Transverse colon (tissue), 4 donors: ENCODE measurements around the gene CD164.

Experiments used
- CTCF ChIP-seq, 5 experiments: fragments of 200-600 bp in 3 of 5; fragments of 450-650 bp in 2 of 5; sonication (generic) in 3 of 5; IDR thresholded peaks; 1 replicate in 2 of 5; 2 replicates in 3 of 5; pipeline ENCODE4 v1.5.1; 2016 to 2017; ENCODE audit warnings: antibody characterized with exemption in 5 of 5, inconsistent platforms in 3 of 5, mild to moderate bottlenecking in 2 of 5, moderate library complexity in 1 of 5
- EP300 ChIP-seq: sonication (generic); formaldehyde crosslinking; IDR thresholded peaks from one replicate; pipeline ENCODE4 v1.6.1; 2017; ENCODE audit warnings: antibody characterized with exemption, low read depth
- POLR2AphosphoS5 ChIP-seq, 3 donors: sonication (generic); formaldehyde crosslinking; IDR thresholded peaks; one replicate each; pipeline ENCODE4 v1.6.1; 2016; ENCODE audit warnings: antibody characterized with exemption in 3 of 3

GRCh38 chr6:109327959-109328358 is 54.3 kb downstream of the CD164 start:
- TF ChIP-seq POLR2AphosphoS5 (IDR thresholded peaks at IDR 0.05) = no peak
- TF ChIP-seq CTCF (IDR thresholded peaks at IDR 0.05) = no peak
- TF ChIP-seq EP300 = no peak
